HG02943 (cell line): ENCODE data around the gene FUT3.

Experiments
- ATAC-seq: cut with Tn5 transposase; IDR thresholded peaks from one replicate; pipeline ENCODE4 v1.9.1; 2021; ENCODE audit warnings: mild to moderate bottlenecking, low read depth, moderate library complexity; ENCODE audit not compliant: unreplicated experiment

FUT3 gene

GRCh38 chr19:5804516-5805461 lies 46.5 kb downstream of the FUT3 start, which contains the start of gene NRTN:
NRTN (plus strand) TSS chr19:5805067; CDS start chr19:5824166, 19,099 bp downstream.
- ATAC-seq, result no peak

DNA sequence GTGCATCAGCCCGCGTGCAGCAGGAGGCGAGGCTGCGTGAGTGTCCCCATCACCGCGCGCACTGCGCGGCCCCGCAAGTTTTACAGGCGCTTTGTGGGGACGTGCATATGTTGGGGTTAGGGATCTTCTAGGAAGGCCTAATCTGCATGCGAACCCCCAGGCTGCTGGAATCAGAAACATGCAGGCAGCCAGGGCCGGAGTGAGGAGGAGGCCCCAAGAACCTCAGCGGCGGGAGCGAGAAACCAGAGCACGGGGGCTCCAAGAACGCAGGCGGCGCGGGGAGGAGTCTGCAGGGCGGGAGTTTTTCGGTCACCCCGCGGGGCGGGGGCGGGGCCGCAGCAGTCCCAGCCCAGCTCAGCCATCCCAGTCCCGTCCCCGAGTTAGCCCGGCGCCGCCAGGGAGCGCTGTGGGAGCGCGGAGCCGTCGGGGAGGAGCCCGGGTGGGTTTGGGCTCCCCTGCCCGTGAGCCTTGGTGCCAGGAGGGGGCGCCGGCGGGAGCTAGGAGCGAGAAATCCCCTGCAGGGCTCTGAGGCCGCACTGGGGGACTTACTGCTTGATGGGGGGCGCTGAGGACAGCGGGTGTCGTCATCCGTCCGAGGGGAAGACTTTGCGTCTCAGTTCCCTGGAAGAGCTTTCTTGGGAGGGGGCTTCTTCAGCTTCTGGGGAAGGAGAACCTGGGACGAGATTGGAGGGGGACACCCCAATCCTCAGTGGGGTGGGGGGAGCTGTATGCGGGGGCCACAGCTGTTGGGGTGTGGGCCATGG lies 47.3 kb downstream of the FUT3 start:
- no peak for ATAC-seq

GRCh38 chr19:5803441-5803751 lies 47.9 kb downstream of the FUT3 start:
- no peak for ATAC-seq

GRCh38 chr19:5801796-5802619 lies 49.2 kb downstream of the FUT3 start:
- ATAC-seq, result no peak

DNA sequence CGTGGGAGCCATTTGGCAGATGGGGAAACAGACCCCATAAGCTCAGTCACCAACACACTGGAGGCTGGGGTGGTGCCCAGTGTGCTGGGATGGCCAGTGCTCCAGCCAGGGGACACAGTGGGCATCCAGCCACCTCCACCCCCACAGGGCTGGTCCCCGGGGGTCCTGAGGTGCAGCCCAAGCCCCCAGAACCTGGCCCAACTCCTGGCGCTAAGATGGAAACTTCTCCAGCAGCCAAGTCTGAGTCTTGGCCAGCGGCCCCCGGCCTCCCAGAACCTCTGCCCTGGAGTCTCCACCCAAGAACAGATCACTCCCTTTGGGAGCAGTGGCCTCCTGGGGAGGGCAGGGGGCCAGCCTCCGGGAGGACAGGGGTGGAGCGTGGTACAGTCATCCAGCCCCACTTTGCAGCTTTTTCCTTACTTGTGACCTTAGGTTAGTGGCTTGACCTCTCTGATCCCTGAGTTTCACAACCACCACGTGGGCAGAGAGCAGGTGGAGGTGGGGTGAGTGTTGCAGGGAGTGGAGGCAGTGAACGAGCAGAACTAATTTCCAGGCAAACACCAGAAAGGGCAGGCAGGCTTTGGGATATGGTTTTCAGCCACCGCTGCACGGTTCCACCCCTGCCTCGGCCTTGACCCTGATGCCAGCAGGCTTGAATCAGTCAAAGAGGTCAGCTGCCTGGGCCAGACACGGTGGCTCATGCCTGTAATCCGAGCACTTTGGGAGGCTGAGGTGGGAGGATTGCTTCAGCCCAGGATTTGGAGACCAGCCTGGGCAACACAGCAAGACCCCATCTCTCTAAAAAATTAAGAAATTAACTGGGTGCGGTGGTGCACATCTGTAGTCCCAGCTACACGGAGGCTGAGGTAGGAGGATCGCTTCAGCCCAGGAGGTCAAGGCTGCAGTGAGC lies 50.6 kb downstream of the FUT3 start:
- ATAC-seq, result no peak

GRCh38 chr19:5799247-5800241 lies 51.7 kb downstream of the FUT3 start:
- no peak for ATAC-seq

DNA sequence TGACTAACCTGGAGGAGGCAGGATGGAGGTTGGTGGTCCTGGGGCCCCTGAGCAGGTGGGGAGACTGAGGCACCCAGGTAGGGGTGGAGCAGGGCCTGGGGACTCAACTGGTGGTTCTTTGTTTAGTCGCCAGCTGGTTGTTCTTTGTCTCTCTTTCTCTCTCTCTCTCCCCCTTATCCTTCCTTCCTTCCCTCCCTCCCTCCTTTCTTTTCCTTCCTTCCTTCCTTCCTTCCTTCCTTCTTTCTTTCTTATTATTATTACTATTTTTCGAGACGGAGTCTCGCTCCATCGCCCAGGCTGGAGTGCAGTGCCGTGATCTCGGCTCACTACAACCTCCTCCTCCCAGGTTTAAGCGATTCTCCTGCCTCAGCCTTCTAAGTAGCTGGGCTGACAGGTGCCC lies 53.0 kb downstream of the FUT3 start:
- no peak for ATAC-seq

DNA sequence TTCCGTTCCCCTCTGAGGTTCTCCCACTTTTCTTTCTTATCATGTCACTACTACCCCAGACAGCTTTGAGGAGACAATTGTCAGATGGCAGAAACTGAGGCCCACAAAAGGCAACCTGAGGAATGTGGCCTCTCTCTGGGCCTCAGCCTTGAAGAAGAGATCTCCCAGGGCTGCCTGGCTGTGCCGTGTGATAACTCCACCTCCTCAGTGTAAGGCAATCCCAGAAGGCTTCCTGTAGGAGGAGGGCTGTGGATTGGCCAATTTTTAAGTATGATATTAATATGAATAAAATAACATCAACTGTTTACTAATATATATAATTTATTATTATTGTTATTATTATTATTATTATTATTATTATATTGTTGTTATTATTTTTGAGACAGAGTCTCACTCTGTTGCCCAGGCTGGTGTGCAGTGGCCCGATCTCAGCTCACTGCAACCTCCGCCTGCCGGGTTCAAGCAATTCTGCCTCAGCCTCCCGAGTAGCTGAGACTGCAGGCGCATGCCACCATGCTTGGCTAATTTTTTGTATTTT lies 55.8 kb downstream of the FUT3 start:
- ATAC-seq, result no peak

DNA sequence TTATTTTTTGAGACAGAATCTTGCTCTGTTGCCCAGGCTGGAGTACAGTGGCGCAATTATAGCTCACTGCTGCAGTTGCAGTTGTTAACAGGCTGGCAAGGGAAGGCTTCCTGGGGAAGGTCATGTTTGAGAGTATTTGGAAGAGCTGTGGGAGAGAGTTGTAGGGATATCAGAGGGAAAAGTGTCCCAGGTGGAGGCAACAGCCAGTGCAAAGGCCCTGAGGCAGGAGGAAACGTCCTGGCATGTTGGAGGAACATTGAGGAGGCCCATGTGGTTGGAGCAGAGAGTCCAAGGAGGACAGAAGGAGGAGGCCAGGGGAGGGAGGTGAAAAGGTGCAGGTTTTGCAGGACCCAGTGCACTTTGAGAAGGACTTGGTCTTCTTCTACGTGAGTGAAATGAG lies 58.1 kb downstream of the FUT3 start:
- no peak for ATAC-seq
